ENCODE measurements around the gene PITPNM2.

The PITPNM2 gene

DNA sequence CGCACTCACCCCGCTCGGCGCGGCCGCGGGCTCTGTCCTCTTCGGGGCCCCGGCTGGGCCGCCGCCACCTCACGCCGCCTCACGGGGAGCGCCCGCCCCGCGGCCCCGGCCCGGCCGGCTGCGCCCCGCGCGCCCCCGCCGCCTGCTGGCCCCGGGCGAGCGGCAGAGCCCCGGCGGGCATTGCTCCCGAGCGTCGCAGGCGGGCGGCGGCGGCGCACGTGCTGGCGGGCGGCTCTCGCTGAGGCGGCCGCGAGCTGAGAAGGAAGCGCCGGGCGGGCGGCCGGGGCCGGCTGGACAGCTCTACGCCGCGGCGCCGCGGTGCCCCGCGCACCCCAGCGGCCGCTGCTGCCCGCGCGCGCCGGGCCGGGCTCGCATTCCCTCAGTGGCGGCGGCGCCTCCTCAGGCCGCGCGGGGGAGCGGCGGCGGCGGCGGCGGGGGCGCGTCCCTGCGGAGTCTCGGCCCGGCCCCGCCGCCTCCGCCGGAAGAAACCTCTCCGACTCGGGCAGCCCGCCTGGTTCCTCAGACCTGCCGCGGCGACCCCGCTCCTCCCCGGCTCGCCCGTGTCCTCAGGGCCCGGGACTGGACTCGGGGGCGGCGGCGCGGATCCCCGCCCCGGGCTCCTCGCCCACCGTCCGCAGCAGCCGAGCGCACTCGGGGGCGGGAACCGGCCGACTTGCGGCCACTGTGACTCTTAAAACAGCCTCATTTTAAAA, at the start of gene PITPNM2:
Gene PITPNM2, minus strand, starts transcription at position 347 of the 713 bp plus-strand sequence. CDS start 116,500 bp downstream, outside the sequence.
- DNase-seq (ENCODE audit: low read depth): peak; percentile 53

DNA sequence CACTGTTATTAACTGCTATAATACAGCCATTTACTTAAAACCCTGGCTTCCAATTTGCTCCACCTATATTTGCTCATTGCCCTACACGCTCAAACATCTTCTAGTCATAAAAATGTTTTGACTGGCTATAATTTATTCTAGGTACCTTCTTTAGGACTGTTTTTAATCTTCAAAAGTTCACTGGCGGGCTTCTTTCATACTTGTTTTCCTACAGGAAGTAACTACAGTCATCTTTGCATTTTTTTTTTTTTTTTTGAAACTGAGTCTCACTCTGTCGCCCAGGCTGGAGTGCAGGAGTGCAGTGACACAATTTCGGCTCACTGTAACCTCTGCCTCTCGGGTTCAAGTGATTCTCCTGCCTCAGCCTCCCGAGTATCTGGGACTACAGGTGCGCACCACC, 49.5 kb upstream of the PITPNM2 start:
- no peak for DNase-seq (ENCODE audit: low read depth)

DNA sequence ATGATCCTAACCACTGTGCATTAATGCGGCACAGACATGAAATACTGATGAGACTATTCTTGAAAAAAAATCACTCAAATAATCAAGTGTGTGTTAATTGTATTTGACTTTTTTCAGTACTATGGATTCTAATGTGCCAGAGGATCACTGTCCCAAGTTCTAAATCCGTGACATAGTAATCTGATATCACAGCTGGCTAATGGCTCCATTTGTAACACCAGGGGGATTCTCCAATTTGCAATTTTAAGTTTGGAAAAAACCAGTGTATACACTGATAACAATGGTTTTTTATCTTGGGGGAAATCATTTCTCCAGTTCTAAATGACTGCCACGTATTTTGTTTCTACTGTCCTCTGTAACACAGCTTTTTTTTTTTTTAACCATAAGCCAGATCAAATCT, 49.0 kb upstream of the PITPNM2 start:
- DNase-seq (ENCODE audit: low read depth): no peak

DNA sequence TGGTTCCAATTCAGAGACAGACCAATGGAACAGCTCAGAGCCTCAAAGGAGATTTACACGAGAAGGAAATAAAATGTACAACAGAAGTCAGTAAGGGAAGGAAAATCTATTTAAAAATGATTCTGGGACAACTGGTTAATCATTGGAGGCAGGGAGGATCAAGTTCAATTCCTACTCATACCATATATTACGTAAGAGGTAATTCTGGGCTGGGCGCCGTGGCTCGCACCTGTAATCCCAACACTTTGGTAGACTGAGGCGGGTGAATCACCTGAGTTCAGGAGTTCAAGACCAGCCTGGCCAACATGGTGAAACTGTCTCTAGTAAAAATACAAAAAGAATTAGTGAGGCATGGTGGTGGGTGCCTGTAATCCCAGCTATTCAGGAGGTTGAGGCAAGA, 36.7 kb upstream of the PITPNM2 start:
- DNase-seq (ENCODE audit: low read depth): no peak

DNA sequence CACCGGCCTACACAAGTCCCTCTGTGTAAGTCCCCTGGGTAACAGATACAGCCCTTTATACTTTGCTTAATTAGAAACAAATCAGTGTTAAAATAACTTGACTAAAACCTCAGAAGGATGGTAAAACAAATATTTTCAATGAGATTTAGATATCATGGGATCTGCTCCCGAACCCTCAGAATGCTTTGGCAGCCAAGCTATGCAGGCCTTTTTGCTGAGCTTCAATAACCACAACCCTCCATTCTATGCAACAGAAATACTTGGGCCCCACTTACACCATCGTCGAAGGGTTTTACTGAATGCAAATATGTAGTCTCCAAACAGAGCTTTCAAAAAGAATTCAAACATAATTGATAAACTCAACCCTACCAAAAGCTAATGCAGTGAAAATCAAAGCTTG, 29.3 kb upstream of the PITPNM2 start:
- DNase-seq (ENCODE audit: low read depth): no peak

DNA sequence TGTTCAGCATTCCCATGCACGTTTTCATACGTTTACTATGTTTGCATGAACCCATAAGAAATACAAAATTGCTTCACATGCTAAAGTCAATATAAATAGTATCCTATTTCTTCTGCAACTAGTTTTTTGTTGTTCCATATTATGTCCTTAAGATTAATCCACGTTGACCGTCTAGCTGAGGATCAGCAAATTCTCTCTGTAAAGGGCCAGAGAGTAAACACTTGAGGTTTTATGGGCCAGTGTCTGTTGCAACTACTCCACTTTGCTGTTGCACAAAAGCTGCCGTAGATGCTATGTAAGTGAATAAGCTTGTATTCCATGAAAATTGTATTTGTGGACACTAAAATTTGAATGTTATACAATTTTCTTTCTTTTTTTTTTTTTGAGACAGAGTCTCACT, 21.1 kb upstream of the PITPNM2 start:
- DNase-seq (ENCODE audit: low read depth): no peak

DNA sequence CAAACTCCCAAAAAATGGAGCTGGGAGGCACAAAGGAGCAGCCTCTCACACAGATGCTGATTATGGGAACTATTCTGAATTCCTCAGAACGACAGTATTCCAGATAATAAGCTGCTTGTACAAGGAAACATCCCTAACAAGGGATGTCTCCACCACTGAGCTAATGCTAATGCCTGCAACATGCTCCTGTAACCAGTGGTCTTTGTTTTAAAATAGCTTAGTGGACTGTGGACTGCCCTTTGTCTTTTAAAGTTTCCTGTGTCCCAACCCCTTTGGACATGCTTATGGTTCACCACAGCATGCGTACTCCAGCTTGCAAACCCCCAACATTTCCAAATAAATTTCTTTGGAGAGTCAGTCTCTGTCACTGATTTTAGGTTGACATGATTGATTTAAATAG, 16.4 kb upstream of the PITPNM2 start:
- no peak for DNase-seq (ENCODE audit: low read depth)

DNA sequence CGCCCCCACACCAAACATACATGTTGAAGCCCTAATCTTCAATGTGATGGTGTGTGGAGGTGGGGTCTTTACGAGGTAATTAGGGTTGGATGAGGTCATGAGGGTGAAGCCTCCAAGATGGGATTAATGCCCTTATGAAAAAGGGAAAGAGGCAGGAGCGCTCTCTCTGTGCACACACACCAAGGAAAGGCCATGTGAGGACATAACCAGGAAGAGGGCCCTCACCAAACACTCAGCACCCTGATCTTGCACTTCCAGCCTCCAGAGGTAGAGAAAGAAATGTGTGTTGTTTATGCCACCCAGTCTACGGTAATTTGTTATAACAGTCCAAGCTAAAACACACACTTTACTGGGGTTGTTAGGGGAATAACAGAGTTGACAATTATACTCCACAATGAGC, 14.6 kb upstream of the PITPNM2 start:
- DNase-seq (ENCODE audit: low read depth): no peak

DNA sequence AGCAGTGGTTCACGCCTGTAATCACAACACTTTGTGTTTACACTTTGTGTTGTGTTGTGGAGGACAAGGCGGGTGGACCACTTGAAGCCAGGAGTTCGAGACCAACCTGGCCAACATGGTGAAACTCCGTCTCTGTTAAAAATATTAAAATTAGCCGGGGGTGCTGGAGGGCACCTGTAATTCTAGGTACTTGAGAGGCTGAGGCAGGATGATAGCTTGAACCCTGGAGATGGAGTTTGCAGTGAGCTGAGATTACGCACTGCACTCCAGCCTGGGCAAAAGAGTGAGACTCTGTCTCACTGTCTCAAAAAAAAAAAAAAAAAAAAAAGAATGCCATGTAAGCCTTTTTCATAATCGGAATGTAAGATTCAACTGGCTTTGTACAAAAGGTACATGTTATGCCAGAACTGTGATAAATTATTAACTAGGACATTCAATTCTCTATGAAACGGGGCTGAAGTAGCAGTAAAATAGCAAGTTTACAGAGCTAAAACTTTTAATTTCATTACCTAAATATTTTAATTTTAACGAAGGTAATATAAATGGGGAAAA, 13.9 kb upstream of the PITPNM2 start:
- no peak for DNase-seq (ENCODE audit: low read depth)

DNA sequence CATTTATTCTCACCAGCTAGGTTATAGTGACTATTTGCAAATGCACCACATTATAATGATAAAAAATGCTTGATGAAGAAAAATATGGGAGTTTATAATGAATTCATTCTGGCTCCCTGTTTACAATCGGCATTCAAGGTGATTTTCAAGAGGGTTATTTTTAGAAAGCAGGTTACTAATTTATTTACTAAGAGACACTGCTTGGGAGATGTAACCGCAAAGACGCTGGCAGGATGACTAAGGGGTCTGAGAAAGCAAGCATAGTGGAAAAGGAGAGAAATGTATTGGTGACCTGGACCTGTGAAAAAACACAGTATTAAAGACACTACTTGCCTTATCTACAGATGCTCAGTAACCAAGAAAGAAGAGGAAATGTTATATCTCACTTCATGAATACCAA, 13.3 kb upstream of the PITPNM2 start:
- DNase-seq (ENCODE audit: low read depth): no peak

DNA sequence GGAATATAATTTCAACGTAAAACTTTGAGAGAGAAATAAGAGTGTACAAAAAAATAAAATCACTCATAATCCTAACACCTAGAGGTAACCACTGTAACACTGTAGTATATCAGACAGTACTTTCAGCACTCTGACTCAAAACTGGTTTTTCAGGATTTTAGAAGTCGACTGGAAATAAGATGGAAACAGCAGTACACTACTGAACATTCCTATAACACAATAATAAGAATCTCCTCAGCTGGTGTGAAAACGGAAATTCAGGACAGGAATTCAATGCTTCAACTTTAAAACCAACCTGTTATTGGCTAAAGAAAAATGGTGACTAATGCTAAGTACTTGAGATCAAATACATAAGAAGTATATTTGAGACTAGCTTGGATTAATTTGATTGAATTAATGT, 12.3 kb upstream of the PITPNM2 start:
- no peak for DNase-seq (ENCODE audit: low read depth)

DNA sequence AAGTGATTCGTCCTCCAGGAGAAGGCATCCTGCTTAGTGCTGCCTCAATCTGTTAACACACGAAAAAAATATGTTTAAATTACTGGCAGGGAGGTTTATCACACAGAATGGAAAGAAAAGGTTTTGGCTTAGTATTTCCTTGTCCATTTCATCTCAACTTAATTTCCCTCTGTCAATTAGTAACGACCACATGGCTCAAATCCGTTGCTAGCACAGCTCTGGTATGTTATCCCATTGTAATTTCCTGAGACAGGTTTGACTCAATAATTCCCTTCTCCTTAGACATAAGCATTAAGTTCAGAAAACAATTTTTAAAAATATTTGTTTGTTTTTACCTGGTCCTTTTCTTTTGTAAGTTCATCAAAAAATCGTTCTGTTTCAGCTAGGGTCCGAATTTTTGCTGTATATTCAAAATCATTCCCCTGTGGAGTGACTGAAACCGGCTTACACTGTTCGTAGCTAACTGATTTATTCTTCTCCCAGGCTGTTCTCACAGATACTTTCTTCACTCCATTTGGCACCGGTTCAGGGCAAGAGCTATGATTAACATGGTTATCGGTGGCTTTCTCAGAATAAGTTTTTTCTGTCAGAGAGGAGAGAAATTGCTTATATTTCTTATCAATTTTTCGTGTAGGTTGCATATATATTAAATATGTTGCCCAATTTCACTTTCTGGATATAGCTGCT, 10.1 kb upstream of the PITPNM2 start:
- DNase-seq (ENCODE audit: low read depth): no peak

DNA sequence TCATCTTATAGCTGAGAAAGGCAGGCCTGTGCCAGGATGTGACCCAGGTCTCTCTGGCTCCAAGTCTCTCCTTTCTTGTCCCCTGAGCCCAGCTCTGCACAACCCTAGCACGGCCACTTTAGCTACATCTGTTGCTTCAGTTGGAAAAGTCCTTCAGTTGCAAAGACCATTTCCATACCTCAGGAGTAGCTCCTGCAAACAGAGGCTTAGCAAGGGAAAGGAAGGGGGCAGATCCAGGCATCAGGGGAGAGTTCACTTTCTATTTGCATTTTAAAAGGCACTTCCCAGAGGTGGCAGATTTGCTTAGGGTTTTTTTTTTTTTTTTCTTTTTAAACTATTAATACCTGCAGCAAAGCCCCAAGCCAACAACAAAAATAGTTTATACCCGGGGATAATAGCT, 3.0 kb upstream of the PITPNM2 start:
- no peak for DNase-seq (ENCODE audit: low read depth)

DNA sequence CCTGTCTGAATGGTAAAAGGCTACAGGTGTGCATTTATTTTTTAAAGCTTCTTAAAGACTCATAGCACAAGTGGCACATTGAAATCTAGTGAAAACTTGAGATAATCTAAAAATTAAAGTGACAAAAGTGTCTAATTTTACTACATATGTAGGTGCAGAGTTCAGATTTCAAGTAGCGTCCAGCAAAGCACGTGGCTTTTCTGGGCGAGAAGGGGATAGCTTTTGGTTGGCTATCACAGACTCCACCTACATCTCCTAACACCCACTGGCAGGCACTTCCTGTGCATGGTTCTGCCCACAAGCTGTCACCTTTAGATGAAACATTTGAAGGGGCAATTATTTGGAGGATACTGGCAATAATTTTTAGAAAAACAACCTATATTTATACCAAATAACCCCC, 1.9 kb upstream of the PITPNM2 start:
- no peak for DNase-seq (ENCODE audit: low read depth)

DNA sequence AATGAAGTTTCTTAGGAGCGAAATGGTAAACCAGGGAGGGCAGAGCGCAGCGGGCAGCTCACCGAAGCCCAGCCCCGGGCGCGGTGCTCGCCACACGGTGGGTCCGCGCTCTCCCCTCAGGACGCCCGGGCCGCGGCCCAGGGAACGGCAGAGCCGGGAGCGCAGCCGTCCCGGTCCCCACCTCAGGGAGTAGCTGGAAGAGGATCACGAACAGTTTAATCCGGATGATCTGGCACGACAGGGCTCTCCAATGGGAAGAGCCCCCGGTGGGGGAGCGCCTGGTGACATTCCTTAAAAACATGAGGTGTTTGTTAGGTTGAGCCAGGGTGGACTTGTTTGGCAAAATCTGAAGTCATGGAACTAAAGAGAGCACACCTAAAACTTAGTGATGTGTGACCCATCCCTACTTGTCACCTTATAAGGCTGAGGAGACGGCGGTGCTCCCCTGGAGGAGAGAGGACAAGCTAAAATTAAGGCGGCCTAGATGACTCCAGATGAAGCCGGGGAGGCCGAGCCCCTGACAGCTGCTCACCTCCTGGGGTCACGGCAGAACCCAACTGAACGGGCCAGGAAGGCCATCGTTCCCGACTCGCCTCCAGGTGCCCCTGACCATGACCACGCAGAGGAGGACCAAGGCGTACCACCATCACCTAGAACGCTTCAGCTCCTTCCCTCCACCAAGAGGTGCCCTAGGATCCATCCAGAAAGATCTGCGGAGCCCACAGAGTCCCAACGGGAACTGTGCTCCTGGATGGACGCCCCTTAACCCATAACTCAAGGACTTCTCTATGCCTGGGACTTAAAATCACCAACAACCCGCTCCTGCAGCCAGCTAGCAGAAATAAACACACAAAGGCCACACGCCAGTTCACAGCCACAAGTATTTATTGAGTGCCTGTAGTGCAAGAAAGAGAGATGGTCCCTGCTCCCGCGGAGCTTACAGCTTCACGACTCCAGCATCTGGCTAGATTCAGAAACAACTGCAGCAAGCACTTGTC, 866 bp upstream of the PITPNM2 start:
- no peak for DNase-seq (ENCODE audit: low read depth)

DNA sequence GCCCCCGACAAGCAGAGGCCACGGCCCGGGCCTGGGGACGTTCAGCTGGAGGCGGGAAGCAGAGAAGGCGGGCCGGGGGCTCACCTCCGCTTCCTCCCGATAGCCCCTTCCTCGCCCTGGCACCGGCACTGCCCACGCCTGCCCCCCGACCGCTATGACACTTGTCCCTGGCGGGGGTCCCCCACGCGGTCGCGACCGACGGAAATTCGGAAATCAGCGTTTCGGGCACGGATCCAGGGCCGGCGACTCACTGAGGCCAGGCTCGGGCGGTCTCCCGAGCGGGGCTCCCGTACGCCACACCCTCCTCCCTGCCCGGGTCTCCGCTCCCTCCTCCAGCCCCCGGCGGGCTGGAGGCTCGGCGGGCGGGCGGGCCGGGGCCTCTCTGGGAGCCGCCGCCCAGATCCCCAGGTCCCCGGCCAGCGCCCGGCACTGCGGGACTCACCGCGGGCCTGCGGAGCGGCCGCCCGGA, 581 bp downstream of the PITPNM2 start:
- DNase-seq (ENCODE audit: low read depth): no peak

DNA sequence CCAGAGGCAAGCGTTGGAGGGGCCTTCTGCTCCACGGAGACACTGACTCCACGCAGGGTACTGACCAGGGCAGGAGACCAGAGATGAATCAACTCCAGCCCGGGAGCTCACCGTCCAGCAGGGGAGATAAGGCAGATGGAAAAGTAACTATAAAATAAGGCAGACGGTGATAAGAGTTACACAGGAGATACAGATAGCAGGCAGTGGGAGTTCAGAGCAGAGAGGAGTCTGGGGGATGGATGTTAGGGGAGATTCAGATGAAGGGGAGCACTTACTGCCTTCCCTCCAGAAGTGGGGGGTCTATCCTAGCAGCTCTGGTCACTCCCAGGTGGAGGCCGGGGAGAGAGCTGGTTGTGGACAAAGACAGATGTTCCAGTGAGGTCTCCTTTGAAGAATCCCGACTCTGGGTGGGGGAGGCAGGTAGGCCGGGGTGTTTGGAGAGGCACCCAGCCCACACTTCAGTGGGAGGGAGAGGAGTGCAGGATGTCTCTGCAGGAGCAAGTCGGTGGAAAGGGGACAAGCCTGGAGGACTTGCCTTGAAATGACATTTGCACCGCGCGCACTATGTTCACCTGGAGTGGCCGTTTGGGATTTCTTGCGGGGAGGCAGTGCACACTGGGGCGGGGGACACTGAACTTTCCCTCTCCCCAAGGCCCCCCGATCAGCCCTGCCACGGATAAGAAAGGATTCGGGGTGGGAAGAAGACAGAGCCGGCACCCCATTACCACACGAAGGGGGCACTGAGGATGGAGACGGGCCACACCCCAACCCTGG, 1.2 kb downstream of the PITPNM2 start:
- no peak for DNase-seq (ENCODE audit: low read depth)

DNA sequence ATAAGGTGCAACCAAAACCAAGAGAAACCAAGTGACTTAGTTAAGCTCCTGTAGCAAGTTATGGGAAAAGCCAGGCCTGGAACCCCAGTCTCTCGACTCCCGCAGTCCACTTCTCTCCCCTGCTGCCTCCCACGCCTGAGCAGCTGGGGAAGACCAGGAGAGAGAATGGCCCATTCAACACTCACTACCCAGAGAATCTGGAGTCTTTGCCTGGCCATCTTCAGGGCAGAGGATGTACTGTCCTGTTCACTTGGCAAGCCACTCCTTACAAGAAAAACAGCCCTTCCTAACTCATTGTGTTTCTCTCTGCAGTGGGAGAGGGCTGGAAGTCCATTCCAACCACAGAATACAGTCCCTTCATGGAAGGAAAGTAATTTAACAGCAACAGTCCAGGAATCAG, 1.8 kb downstream of the PITPNM2 start:
- DNase-seq (ENCODE audit: low read depth): no peak

DNA sequence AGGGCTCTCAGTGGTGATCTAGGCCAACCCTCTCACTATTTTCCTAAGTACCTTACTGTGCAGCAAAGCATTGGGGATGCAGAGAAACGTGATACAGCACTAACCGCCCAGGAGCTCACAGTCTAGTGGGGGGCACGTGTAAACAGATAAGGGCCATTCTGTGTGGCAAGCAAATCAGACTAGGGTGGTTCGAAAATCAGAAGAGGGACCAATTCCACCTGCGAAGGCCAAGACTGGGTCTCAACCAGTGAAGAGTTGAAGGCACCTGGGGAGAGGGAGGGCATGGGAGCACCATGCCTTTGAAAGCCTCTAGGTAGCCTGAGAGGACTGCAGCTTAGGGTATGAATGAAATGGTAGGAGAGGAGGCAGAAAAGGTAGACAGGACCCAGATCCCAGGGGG, 2.2 kb downstream of the PITPNM2 start:
- no peak for DNase-seq (ENCODE audit: low read depth)

DNA sequence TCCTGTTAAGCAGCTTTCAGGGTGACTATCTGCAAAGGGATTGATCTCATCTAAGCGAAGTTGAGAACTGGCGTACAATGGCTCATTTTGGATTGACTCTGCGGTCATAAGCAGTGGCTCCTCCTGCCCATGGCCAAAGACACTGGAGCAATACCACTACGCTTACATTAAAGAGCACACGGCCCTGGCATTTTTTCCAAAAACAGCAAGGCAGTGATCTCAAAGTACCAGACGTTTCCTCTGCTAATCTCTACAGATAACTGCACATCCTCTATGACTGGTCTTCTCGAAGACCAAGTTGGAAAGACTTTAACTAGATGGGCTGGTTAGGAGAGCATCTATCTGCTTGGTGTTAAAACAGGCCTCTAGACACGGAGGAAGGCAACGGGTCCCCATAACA, 2.7 kb downstream of the PITPNM2 start:
- DNase-seq (ENCODE audit: low read depth): no peak

DNA sequence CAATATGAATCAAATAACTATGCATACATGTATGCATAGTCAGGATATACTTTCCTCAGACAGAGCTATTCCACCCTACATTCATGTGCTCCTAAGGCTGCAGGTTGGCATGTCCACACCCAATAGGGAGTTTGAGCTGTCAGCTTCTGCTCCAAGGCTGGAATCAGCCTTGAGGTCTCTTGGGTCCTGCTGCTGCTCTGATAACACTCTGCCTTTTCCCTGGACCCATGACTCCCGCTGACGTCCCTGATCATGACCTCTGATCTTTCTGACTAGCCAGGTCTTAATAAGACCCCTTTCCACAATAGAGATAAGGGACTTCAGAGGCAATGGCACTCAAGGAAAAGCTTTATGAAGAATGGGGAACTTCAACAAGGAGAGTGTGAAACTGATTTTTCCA, 5.7 kb downstream of the PITPNM2 start:
- DNase-seq (ENCODE audit: low read depth): no peak

Data from activated T-cell treated with anti-CD3 and anti-CD28 coated beads for 1 hour (primary cell).